ENCODE measurements around the gene MBLAC1.

MBLAC1 gene, protein sequence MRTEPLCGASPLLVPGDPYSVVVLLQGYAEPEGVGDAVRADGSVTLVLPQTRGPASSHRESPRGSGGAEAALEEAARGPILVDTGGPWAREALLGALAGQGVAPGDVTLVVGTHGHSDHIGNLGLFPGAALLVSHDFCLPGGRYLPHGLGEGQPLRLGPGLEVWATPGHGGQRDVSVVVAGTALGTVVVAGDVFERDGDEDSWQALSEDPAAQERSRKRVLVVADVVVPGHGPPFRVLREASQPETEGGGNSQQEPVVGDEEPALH

DNA sequence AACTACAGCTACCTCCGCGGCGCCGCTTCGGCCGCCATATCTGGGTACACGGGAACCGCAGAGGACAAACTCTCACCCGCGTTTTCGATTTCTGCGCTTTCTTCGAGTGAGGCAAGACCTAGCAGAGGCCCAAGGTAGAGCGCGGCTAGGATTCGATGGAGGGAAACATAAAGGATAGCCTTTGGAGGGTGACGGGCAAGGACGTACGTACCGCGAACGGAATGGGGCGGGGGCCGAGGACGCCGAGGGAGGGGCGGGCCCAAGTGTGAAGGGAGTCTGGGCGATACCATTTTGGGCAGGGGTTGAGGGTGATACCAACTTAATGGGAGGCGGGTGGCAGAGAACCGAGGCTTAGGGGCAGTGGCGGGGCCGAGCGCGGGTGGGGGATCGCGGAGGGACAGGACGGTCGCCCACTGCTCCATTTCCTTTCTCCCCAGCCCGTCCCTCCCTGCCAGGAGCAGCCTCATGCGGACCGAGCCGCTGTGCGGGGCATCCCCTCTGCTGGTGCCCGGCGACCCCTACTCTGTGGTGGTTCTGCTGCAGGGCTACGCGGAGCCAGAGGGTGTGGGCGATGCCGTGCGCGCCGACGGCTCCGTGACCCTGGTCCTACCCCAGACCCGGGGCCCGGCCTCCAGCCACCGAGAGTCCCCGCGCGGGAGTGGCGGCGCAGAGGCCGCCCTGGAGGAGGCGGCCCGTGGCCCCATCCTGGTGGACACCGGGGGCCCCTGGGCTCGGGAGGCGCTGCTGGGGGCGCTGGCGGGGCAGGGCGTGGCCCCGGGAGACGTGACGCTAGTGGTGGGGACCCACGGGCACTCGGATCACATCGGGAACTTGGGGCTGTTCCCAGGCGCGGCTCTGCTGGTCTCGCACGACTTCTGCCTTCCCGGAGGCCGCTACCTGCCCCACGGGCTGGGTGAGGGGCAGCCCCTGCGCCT is at the start of gene MBLAC1:
Gene MBLAC1, plus strand, starts transcription at position 37 of the 935 bp plus-strand sequence. Its CDS starts 429 bp downstream, at position 466.
- peak; percentile 78 for DNase-seq

DNA sequence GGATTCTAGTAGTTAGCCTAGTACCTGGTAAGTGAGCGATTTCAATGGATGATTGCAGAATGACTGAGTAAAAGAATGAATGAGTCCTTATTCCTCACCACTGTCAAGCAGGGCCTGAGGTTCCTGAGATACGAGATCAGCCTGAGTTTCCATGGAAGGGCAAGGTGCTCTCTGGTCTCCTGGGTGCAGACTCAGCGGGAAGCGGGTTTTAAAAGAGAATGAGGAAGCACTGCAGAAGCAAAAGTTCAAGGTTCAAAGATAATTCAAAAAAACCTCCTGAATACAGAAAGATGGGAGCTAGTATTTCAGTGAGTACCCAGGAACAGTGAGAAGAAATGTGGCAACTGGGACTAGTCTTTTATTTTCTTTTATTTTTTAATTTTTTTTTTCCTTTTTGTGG is 49.6 kb upstream of the MBLAC1 start:
- no peak for DNase-seq

DNA sequence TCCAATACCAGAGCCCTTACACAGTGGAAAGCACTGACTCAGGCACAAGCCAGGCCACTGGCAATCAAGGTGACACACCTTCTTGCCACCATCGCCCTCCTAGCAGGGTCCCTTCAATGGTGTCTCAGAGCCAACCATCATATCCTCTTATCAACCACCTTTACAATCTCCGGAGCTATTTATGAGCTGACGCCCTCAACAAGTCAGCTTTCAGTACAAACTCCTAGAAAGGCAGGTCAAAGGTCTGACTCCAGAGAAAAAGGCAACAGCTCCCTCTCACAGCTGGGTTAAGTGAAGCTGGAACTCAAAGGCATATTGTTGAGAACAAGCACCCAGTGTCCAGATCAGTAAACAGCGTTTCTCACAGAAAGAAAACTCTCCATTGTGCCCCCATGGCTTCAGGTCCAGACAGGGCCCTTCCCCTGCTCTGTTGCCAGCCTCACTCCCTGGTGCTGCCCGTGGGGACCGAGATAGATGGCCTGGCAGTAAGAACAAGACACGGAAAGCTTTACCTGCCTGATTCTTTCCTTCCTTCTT is 47.7 kb upstream of the MBLAC1 start:
- DNase-seq = no peak

DNA sequence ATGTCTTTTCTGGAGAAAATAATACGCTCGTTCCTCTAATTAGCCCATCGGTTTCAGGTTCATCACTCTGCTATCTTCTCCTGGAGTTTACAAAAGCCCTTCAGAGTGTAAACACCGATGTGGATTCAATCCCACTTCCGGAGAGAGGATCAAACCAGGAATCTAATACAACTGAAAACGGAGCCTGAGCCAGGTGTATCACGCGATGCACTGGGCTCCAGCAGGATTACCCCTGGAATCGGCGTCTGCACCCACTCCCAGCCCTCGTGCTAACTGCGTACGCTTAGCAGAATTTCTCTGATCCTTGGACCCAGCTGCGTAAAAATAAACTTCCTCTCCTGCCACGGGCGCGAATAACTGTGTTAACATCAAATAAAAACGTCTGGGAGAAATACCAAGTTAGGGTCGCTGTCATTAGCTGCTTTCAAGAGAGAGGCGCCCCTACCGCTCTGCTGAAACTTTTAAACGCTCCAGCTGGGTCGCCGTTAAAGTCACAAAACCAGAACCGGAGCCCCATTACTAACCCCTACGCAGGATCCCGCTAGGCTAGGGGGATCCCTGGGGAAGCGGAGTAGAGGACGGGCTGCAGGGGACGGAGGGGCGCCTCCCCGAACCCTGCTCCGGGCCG is 45.7 kb upstream of the MBLAC1 start:
- peak; percentile 33 for DNase-seq

DNA sequence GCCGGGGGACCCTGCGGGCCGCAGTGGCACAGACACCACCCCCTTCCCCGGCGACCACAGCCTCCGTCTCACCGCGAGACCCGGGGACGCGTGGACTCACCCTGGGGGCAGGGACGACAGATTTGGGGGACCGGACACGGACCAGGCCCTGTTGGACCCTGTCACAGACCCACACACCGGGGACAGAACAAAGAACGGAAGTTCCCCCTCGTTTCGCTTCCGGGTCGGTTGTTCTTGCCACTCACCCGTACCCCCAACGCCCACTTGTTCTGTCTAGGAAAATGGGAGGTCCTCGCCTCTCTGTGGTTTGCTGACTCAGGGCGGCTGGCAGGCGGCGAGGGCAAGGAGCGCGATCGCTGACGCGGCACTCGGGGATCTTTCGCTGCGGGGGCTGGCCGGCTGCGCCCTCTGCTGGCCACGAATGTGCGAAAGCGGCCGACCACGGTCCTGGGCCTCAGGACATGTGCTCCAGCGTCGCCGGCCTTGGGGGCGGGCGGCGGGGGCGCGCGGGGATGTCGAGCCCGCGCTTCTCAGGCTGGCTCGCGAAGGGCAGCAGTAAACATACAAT is 45.1 kb upstream of the MBLAC1 start, which contains the start of gene ZNF3:
Gene ZNF3, minus strand, starts transcription at position 189 of the 568 bp plus-strand sequence. CDS start 4,366 bp downstream, outside the sequence.
- peak; percentile 98 for DNase-seq

DNA sequence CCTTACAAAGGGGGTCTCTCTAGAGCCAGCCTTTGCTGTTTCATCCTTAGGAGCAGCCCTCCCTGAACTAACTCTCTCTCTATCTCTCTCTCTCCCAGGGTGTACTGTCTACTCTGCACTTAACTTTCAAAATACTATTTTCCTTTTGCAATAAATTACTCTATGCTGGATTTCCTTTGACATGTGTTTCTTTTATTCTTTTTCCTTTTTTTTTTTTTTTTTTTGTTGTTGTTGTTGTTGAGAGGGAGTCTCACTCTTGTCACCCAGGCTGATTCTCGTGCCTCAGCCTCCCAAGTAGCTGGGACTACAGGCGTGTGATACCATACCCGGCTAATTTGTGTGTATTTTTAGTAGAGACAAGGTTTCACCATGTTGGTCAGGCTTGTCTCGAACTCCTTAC is 43.8 kb upstream of the MBLAC1 start:
- DNase-seq = no peak

DNA sequence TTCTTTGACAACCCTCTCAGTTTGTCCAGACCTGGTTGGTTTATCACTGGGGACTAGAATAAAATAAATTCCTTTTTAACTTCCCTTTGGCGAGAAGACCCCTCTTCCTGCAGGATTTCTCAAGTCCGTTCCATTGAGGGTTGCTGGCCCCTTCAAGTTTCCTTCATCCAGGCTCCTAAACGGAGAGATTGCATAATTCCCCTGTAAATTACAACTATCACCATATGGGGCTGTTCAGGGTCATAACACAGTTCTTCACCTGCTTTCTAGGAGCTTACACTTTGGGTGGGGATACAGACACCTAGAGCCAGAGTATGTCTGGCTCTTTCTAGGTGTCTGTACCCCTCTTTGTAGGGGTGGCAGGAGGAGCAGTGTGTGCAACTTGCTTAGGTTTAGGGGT is 41.3 kb upstream of the MBLAC1 start:
- no peak for DNase-seq

DNA sequence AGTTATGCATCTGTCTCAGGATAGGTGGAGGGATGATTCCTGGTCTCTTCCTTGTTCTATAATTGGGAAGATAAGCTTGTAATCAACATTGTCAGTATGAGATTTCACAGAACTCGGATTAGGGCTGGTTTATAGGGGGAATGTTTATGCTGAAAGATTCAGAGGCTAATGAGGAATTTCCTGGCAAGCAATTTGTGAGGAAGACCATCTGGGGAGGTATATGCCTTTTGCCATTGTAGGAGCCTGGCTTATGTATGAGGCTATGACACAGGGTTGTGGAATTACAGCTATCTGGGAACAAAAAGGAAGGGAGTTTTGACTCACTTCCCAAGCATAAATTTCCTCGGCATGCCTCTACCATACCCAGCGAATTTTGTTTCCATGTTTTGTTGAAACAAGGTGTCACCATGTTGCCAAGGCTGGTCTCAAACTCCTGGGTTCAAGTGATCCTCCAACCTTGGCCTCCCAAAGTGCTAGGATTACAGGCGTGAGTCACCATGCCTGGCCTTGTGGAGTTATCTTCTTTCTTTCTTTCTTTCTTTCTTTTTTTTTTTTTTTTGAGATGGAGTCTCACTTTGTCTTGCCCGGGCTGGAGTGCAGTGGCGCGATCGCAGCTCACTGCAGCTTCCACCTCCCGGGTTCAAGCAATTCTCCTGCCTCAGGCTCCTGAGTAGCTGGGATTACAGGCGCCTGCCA is 39.6 kb upstream of the MBLAC1 start:
- DNase-seq = no peak

DNA sequence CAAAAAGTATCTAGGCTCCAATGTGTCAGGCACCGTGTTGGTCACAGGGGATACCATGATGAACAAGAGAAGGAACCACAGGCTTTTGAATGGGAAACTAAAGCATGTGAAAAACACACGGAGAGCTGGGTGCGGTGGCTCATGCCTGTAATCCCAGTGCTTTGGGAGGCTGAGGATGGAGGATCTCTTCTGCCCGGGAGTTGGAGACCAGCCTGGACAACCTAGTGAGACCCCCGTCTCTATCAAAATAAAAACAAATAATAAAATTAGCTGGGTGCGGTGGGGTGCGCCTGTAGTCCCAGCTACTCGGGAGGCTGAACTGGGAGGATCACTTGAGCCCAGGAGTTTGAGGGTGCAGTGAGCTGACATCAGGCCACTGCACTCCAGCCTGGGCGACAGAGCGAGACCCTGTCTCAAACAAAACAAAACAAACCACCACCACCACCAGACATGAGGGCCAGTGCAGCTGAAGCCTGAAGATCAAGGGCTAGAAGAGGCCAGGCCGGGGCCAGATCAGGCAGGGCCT is 38.6 kb upstream of the MBLAC1 start:
- no peak for DNase-seq

DNA sequence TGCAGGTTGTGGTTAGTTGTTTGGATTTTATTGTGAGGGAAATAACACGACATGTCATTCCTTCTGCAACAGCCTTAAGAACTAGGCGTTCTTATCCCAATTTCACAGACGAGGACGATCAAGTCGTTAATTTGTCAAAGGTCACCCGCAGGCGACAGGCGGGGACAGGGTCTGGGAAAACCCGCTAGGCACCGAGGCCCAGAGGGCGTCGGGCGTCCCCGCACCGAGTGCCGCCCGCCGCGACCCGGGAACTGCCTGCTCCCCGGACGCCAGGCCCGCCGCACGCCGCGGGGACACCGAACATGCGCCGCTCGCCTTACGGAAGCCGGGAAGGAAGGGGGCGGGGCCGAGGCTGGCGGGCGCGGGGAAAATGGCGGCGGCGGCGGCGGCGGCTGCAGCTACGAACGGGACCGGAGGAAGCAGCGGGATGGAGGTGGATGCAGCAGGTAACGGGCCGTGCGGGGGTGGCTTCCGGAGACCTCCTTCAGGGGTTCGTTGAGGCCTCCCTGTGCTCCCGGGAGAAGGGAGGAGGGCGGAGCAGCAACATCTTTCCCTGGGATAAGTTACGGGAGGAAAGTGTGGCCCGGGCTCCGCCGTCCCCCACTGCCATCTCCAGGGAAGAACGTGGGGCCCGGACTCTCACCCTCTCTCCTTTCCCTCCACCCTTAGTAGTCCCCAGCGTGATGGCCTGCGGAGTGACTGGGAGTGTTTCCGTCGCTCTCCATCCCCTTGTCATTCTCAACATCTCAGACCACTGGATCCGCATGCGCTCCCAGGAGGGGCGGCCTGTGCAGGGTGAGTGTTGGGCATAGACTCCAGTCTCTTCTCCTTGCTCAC is 37.9 kb upstream of the MBLAC1 start, which contains the start of gene COPS6:
Gene COPS6, plus strand, starts transcription at position 349 of the 837 bp plus-strand sequence. Its CDS starts 22 bp downstream, at position 371.
- peak; percentile 43 for DNase-seq

DNA sequence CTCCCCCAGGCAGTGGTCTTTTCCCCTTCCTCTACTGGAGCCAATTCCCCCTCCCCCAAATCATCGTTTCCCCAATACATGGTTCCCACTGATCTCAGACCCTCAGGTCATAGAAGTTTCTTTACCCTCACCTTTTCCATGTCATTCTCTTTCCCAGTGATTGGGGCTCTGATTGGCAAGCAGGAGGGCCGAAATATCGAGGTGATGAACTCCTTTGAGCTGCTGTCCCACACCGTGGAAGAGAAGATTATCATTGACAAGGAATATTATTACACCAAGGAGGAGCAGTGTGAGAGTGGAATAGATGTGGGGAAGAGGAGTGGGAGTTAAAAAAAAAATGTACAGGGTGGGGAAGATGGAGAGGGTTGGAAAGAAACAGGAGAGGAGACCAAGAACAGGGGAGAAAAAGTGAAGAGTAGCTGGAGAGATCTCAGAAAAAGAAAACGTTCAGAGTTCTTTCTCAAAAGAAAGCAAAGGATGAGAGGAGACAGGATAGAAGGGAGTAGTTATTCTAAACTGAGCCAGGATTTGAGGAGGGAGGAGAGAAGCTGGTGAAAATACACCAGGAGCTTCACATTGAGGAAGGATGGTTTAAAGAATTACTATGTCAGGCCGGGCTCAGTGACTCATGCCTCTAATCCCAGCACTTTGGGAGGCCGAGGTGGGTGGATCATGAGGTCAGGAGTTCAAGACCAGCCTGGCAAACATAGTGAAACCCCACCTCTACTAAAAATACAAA is 37.1 kb upstream of the MBLAC1 start:
- no peak for DNase-seq

DNA sequence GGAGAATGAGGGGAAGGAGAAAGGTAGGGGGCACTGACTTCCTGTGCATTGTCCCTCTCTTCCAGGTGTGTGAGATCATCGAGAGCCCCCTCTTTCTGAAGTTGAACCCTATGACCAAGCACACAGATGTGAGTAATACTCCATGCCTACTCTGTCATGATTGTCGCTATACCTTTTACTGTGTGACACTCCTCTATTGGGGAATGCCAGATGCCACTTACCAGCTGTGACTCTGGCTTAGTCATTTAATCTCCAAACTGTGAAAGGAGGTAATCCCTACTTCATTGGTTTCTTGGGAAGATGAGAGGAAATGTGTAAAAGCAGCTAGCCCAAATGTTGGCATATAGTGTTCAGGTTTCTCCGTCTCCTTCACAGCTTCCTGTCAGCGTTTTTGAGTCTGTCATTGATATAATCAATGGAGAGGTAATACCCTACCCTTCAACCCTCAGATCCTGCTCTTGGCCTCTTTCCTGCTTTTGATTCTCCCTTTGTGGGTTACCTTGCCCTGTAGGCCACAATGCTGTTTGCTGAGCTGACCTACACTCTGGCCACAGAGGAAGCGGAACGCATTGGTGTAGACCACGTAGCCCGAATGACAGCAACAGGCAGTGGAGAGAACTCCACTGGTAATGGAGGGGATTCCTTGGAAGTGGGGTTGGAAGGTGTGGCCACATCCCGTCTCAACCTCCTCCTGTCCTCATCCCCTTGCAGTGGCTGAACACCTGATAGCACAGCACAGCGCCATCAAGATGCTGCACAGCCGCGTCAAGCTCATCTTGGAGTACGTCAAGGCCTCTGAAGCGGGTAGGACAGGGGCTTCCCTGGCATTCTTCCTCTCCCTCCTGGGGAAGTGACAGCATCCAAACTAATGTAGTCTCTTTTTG is 36.0 kb upstream of the MBLAC1 start:
- DNase-seq = no peak

DNA sequence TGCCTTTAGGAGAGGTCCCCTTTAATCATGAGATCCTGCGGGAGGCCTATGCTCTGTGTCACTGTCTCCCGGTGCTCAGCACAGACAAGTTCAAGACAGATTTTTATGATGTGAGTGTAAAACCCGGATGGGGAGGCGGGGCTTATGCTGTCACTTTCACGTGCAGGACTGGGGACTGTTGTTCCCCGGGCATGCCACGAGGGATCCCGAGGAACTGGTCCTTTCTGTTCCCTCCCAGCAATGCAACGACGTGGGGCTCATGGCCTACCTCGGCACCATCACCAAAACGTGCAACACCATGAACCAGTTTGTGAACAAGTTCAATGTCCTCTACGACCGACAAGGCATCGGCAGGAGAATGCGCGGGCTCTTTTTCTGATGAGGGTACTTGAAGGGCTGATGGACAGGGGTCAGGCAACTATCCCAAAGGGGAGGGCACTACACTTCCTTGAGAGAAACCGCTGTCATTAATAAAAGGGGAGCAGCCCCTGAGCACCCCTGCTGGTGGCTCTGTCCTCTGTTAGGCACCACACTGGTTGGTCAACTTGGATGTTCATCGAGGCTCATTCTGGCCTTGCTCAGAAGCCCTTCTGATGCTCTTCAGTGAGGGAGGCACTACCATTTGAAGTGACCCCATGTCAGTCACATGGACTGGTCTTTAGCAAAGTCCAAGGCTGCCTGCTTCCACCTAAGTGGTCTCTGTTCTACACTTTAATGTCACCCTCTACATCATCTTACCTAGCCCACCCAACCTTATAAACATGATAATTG is 35.2 kb upstream of the MBLAC1 start:
- DNase-seq = no peak

DNA sequence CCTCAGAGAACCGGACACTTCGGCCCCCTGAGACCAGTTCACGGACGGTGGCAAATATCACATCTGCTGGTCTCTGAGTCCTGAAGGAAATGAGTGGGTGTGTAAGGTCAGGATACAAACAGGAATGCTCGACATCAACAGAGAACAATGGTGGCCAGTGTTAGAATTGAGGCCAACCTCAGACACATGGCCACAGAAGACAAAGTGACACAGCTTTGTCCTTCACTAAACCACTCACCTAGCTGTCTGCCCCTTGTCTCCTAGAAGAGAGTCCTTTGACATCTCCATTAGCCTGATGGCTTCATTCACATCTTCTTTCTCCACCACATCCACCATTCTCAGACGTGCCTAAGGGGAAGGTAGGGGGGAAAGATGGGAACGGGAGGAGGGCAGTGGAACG is 33.7 kb upstream of the MBLAC1 start:
- no peak for DNase-seq

DNA sequence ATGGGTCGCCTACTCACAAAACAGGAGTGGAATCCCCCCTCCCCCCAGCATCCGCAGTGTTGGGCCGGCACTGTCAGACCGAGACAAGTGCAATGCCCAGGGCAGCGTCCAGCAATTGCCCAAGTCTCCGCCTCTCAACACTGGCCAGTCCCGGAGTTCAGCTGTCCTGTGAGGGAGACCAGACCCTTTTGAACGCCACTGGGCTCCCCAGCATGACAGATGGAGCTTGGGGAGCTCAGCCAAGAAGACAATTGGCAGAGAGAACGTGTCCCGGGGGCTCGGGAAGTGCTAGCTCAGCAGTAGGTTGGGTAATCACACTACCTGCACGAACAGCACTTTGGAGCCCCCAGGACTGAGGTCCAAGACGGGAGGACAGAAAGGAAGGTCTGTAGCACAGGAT is 33.3 kb upstream of the MBLAC1 start:
- no peak for DNase-seq

DNA sequence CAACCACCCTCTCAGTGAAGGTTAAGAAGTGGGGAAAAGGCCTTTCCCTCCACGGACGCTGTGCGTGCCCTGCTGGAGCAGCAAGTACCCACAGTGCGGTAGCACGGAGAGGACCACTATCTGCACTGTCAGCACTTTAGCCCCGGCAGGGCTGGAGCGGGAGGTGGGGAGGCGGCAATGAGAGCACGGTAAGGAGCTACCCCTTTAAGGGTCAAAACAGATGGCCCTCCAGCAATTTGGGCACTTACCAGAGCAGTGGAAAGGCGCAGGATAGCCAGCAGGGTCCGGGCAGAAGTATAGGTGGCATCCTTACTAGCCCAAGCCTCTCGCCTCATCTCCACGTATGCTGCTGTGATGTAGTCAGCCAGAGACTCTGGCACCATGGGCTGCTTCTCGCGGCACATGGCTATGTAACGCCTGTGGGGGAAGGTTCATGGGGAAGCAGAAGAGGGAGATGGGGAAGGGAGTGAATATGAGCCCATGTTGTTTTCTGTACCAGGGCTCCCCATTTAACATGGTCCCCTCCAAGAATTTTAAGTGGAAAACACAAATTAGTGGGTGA is 32.8 kb upstream of the MBLAC1 start:
- no peak for DNase-seq

DNA sequence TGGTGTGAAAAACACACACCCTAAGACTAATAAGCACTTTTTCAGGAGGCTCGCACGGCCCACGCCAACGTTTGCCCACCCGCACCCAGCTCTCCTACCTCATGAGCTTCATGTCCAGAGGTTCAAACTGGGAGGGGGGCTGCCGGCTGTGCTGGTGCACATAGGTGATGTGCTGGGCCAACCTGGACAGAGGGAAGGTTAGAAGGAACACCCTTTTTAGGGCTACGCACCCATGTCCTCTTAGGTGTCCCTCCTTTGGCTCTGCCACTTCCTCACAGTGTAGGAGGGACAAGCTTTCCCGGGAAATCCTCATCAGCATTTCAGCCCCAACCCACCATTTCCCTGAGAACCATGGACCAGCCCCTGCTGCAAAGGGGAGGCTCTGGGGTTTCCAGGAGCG is 31.5 kb upstream of the MBLAC1 start:
- no peak for DNase-seq

DNA sequence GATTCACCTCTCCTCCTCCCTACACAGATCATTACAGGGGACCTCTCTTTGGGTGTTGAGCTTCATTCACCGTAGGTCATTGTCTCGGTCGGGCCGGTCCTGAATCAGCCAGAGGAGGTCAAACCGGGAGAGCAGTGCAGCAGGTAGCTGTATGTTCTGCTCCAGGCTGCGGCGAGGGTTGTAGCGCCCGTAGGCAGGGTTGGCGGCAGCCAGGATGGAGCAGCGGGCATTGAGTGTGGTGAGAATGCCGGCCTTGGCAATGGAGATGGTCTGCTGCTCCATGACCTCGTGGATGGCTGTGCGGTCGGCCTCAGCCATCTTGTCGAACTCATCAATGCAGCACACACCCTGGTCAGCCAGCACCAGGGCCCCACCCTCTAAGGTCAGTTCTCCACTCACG is 31.1 kb upstream of the MBLAC1 start:
- no peak for DNase-seq

All from DMS153 (cell line).